GM21390 (cell line): ENCODE results near the gene NDUFS7.

ENCODE experiments used
- ATAC-seq: cut with Tn5 transposase; IDR thresholded peaks from one replicate; pipeline ENCODE4 v1.9.1; 2021; ENCODE audit not compliant: unreplicated experiment

Gene NDUFS7

DNA sequence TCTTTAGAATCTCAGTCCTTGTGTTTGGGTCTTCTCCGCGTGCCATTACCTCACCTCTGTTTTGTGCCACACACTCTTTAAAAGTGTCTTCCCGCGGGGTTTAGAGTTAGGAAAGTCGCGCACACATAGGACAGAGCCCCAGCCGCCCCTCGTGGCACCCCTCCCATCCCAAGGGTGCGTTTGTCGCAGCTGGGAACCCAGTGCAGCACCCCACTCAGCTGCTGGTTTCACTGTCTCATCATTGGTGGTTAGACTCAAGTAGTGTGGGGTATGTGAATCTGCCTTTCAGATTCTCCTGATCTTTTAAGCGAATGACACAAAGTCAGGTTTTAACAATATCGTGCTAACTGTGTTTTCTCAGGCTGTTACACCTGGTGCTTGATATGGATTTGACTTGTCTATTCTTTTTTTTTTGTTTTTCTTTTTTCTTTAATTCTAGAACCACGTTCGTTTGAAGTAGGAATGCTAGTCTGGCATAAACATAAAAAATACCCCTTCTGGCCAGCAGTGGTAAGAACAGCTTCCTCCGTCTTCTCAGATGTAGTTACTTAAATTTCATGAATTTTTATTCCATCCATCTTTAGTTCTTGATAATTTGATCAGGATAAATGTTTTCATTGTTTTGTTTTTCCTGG is 19.5 kb upstream of the NDUFS7 start:
- no peak for ATAC-seq

DNA sequence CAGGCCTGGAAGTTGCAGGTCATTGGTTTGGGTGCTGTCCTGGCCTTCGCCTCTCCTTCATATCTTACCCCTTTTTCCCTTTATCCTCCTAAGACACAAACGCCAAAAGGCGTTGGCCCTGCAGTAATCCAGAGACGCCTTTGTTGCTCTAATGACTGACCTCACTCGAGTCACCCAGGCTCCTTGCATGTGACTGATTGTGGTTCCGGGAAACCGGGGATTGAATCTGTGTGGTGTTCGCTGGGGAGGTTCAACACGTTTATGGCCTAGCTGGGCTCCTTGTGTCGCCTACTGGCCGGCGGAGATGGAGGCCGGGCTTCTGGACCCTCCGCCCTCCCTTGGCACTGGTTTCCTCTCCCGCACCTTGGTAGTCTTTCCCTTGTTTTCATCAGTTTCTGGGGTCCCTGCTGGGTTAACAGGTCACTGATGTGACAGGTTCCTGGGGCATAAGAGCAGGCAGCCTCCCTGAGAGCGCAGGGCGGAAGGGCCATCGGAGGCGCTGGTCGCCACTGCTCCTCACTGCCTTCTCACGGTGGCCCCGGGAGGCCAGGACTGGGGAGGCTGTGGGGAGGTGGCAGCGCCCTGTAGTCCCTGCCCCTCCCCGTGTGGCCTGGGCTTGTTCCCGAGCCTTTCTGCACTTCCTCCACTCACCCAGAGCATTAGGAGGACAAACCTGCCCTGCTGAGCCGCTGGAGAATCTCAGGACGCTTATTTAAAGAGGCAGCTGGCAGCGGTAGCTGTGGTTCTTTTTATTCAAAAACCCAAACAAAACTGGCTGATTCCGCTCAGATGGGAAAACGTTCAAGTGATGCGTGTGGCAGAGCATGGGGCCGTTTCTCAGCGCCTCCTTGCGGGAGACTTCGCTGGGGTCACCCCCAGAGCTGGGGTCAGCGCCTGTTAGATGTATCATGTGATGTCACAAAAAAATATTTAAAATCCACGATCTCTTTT is 18.1 kb upstream of the NDUFS7 start:
- ATAC-seq = no peak

GRCh38 chr19:1366296-1366695 is 17.4 kb upstream of the NDUFS7 start:
- ATAC-seq = no peak

DNA sequence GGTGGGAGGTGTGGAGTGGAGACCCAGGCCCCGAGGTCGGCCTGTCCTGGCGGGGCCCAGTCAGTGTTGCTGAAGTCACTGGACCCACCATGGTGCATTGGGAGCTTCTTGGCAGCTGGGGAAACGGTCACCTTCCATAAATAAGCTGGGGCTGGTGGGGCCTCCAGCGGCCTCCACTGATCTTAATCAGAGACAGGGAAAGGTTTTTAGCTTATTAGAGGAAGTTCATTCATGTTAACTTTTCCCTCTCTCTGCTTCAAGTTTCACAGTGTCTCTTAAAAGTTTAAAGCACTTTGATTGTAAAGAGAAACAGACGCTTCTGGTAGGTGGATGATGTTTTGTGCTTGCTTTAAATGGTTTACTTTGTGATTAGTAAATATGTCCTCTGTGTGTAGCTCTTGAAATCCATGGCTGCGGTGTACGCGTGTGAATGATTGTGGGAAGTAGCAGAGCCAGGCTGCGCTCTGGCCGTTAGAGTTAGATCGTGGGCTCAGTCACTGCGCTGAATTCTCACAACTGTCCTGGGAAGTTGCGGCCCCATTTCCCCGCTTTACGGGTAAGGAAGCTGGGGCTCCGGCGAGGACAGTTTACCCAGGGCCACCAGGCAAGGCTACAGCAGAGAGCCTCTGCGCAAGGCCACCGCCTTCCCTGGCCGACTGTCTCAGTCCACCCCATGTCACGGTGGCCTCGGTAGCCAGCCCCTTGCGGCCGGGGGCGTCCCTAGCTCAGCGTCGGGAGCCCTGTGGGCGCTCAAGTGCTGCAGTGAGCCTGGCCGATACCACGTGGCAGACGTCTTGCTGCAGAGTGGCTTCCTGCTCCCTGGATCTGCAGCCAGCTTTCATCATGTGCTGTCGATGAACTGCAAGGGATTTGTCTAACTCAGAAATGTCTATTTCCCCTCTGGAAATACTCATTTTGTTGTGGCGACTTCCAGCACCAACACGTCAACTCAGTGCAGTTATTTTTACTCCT is 16.5 kb upstream of the NDUFS7 start:
- ATAC-seq = no peak

DNA sequence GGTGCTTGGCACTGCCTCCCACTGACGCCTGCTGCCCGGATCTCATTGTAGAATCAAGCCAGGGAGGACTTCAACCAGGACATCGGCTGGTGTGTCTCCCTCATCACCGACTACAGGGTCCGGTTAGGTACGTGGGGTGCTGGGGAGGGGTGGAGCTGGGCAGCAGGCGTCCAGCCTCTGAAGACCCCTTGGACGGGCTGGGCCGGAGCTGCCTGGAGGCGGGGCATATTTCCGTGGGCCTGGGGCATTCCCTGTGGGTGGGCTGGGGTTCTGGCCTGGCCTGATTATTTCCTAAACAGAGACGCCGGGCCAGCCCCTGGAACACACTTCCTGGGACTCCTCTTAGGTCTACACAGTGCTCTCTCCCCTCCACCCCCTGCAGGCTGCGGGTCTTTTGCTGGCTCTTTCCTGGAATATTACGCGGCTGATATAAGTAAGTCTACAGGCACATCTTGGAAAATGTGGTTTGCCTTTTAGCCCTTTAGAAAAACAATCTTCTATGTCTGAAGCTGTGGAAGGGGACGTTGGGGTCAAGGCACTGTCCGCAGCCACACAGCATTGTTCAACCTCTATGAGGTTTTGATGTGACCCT is 14.4 kb upstream of the NDUFS7 start:
- ATAC-seq = no peak

DNA sequence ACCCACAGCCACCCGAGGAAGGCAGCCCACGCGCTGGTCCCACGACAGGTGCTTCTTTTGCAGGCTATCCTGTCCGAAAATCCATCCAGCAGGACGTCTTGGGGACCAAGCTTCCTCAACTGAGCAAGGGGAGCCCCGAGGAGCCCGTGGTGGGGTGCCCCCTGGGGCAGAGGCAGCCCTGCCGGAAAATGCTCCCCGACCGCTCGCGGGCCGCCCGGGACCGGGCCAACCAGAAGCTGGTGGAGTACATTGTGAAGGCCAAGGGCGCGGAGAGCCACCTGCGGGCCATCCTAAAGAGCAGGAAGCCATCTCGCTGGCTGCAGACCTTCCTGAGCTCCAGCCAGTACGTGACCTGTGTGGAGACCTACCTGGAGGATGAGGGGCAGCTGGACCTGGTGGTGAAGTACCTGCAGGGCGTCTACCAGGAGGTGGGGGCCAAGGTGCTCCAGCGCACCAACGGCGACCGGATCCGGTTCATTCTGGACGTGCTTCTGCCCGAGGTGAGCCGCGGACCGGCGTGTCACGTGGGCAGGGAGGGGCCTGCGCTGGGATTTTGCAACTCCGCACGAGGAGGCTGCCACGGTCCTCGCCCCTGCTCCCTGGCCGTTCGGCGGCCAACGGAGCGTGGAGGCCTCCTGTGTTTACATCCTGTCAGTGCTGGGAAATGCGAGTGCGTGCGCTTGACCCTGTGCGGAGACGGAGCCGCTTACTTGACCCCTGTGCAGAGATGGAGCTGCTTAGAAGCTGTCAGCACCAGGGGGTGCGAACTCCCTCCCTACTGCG is 12.9 kb upstream of the NDUFS7 start:
- no peak for ATAC-seq

DNA sequence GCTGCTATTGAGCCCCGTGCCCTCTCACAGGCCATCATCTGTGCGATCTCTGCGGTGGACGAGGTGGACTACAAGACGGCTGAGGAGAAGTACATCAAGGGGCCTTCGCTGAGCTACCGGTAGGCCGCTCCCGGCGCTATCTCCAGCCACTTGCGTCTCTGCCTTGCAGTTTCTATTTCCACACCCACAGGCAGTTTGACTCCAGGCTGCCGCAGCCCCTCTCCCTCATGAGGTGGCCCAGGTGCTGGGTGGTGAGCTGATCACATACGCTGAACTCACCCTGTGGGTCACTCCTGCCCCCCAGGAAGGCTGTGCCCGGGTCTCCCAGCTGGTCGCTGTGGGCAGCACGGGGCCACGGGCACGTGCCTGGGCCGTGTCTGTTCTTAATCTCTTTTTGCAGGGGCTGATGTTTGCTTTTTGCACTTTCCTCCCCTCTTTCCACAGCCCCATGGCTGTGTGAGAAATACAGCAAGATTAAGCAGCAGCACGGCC is 10.6 kb upstream of the NDUFS7 start:
- no peak for ATAC-seq

DNA sequence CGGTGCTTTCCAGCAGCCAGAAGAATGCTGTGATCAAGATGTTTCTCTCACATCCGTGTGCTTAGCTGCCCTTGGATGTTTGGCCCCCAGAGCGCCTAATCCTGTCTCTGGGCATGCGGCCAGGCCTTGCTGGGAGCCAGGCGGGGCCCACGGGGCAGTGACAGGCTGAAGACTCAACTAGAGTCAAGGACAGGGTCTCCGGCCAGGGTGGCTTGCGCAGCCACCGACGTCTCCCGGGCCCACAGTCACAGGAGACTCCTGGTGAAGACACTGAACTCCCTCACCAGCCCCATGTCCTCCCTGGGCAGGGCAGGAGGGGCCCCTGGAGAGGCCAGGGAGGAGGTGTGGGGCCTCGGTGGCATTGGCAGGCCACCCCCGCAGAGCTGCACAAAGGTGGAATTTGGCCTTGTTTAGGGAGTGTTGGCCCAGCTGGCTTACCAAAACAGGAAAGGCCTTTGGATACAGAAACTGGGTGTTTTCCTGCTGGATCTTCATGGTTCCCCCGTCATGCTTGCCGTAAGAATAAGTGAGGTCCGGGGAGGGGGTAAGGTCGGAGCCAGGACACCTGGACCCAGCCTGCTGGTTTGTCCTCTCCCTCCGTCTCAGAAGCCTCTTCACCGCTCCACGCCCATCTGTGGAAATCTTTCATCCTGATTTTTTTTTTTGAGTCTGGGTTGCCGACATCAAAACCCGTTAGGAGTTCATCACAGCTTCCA is 10.0 kb upstream of the NDUFS7 start:
- ATAC-seq = no peak

DNA sequence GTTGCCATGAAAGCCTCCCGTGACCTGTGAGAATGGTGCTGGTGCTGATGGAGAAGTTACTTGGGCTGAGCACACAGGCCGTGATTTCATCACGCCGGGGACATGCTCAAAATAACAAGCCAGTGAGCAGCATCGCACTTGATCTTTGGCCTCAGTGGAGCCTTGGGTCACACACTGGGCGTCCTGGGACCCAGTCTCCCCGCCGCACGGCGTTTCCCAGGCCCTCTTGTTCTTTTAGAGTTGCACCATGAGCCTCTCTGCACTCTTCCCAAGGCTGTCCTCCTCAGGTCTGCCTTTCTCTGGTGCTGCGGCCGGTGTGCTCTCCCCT is 9.5 kb upstream of the NDUFS7 start:
- no peak for ATAC-seq

GRCh38 chr19:1376415-1376805 is 7.3 kb upstream of the NDUFS7 start:
- ATAC-seq = no peak

- no peak for ATAC-seq
These were observed 6.3 kb upstream of the NDUFS7 start for GRCh38 chr19:1377176-1377964.

DNA sequence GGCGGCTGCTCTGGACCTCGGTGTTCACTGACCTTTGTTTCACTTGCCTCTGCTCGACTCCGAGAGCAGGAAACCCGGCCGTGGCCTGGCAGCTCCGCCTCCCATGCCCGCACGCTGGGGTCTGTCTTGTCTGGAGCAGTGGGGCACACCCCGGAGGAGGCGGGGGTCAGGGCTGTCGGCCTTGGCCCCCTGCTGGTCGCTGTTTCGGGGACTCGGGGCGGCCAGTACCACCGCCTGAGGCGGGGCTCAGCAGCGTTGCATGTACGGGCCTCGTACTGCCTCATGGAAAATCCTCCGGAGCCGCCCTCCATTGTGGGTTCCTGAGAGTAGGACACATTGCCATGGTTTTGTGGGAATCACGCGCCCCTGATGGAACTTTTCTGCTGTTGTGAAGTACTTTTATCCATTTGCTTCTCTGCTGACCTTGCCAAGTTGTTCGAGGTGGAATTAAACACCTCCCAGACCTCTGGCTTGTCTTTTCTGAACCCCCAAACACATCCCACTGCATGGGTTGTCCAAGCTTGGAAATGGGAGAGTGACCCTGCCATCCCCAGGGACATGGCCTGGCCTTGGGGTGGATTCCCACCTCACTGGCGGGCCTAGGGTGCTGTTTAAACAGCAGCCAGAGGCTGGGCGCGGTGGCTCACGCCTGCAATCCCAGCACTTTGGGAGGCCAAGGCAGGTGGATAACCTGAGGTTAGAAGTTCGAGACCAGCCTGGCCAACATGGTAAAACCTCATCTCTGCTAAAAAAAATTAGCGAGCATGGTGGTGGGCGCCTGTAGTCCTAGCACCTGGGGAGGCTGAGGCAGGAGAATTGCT is 5.5 kb upstream of the NDUFS7 start:
- no peak for ATAC-seq

- no peak for ATAC-seq
These were observed 4.4 kb upstream of the NDUFS7 start for GRCh38 chr19:1379126-1379905.

DNA sequence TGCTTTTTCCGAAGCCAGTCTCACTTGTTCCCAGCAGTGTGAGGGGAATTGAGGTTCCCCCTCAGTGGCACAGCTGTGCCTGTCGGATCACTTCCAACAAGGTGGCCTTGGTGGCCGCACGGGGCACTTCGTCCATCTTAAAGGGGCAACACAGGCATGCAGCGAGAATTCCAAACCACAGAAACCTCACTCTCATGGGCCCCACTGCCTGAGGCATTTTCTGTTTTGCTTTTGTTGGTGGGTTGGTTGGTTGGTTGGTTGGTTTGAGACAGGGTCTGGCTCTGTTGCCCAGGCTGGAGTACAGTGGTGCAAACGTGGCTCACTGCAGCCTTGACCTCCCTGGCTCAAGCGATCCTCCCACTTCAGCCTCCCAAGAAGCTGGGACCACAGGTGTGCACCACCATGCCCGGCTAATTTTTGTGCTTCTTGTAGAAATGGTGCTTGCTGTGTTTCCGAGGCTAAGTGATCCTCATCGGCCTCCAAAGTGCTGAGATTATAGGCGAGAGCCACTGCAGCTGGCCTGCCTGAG is 3.7 kb upstream of the NDUFS7 start:
- no peak for ATAC-seq

DNA sequence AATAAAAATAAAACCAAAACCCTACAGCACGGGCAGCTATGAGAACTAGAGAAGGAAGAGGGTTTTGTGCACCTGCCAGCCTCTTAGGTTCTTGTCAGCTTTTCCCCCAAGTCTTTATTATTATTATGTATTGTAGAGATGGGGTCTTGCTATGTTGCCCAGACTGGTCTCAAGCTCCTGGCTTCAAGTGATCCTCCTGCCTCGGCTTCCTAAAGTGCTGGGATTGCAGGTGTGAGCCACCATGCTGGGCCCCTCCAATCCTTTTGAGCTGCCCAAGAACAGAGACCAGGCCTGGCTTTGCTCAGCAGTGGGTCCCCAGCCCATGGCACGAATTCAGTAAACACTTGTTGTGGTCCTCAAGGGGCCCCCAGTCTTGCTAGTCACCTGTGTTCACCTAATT is 1.5 kb upstream of the NDUFS7 start:
- no peak for ATAC-seq

DNA sequence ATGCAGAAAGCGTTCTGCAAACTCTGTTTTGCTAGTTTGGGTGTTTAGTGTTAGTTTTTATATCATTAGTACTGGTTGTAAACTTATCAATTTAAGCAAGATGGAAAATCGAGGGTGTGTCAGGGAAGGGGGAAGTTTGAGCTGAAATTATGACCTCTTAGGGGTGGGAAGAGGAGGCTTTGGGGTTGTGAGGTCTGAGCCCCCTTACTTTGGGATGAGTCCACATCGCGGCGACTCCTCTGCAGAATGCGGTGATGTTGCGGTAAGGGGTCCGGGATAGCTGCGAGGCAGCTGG is 743 bp upstream of the NDUFS7 start:
- no peak for ATAC-seq

- ATAC-seq = no peak
These were observed 367 bp downstream of the NDUFS7 start for GRCh38 chr19:1384085-1384462.
